Stimulated activated CD8-positive, alpha-beta memory T cell treated with anti-CD3 and anti-CD28 coated beads, Interleukin-4, amount 100 ng/mL, for 1 hour (primary cell): ENCODE results near the gene YIPF3.
"Not testable (repeated sequence)": the region's sequence is repeated elsewhere in the genome, so short reads cannot be mapped to it uniquely, and the experiment has no call there.

Experiments used
- DNase-seq, 2 donors: peaks; one replicate each; pipeline ENCODE4 v3.0.0-alpha.2; 2020; ENCODE audit warnings: low read depth in 2 of 2, low spot score in 1 of 2

YIPF3 gene

GRCh38 chr6:43467265-43467664 is 49.5 kb downstream of the YIPF3 start:
- DNase-seq, result not testable (repeated sequence)

- DNase-seq, result no peak
These were observed 50.8 kb downstream of the YIPF3 start for GRCh38 chr6:43465948-43466347.

- DNase-seq, result no peak
These were observed 52.4 kb downstream of the YIPF3 start for GRCh38 chr6:43464337-43464736.

GRCh38 chr6:43461936-43462335 is 54.8 kb downstream of the YIPF3 start:
- DNase-seq, result no peak
